T1000 (cell line): ENCODE results near the gene LRP1B.
"Not testable (repeated sequence)": the region's sequence is repeated elsewhere in the genome, so short reads cannot be mapped to it uniquely, and the experiment has no call there.

Source experiments
- DNase-seq: peaks from one replicate; lab custom pipeline; 2025; ENCODE audit warnings: mixed read lengths; lab: John Stamatoyannopoulos, UW

Gene LRP1B

GRCh38 chr2:140683658-140684057, 1447.2 kb downstream of the LRP1B start:
- DNase-seq: no peak

- no peak for DNase-seq
Observed at GRCh38 chr2:140680862-140681261, 1450.0 kb downstream of the LRP1B start.

GRCh38 chr2:140679752-140680151, 1451.1 kb downstream of the LRP1B start:
- DNase-seq: no peak

- no peak for DNase-seq
Observed at GRCh38 chr2:140669911-140670310, 1460.9 kb downstream of the LRP1B start.

GRCh38 chr2:140667203-140667602, 1463.6 kb downstream of the LRP1B start:
- no peak for DNase-seq

- no peak for DNase-seq
Observed at GRCh38 chr2:140662504-140662903, 1468.3 kb downstream of the LRP1B start.

- no peak for DNase-seq
Observed at GRCh38 chr2:140658760-140659692, 1471.8 kb downstream of the LRP1B start.

GRCh38 chr2:140657657-140658056, 1473.2 kb downstream of the LRP1B start:
- DNase-seq: no peak

- DNase-seq: no peak
Observed at GRCh38 chr2:140654565-140654964, 1476.3 kb downstream of the LRP1B start.

GRCh38 chr2:140650825-140651224, 1480.0 kb downstream of the LRP1B start:
- no peak for DNase-seq

- not testable (repeated sequence) for DNase-seq
Observed at GRCh38 chr2:140650134-140650533, 1480.7 kb downstream of the LRP1B start.

- no peak for DNase-seq
Observed at GRCh38 chr2:140648393-140648792, 1482.4 kb downstream of the LRP1B start.

- DNase-seq: no peak
Observed at GRCh38 chr2:140643761-140644187, 1487.0 kb downstream of the LRP1B start.

GRCh38 chr2:140641163-140641562, 1489.7 kb downstream of the LRP1B start:
- DNase-seq: no peak

GRCh38 chr2:140639628-140640027, 1491.2 kb downstream of the LRP1B start:
- DNase-seq: no peak

GRCh38 chr2:140630557-140630956, 1500.3 kb downstream of the LRP1B start:
- DNase-seq: no peak

- DNase-seq: no peak
Observed at GRCh38 chr2:140627885-140628284, 1502.9 kb downstream of the LRP1B start.

- no peak for DNase-seq
Observed at GRCh38 chr2:140627136-140627535, 1503.7 kb downstream of the LRP1B start.

GRCh38 chr2:140624200-140624599, 1506.6 kb downstream of the LRP1B start:
- DNase-seq: no peak

GRCh38 chr2:140621583-140622362, 1509.0 kb downstream of the LRP1B start:
- DNase-seq: no peak

- no peak for DNase-seq
Observed at GRCh38 chr2:140604788-140605187, 1526.0 kb downstream of the LRP1B start.

- no peak for DNase-seq
Observed at GRCh38 chr2:140604096-140604495, 1526.7 kb downstream of the LRP1B start.

- DNase-seq: no peak
Observed at GRCh38 chr2:140603416-140603815, 1527.4 kb downstream of the LRP1B start.
